DMS53 treated with DMSO at 0.1 percent for 48 hours (cell line): ENCODE data around the gene CXCL16.
A peak's percentile ranks its signal among the peaks of the same experiment; 100 is the strongest.

ENCODE experiments used
- DNase-seq: peaks from one replicate; lab custom pipeline; 2025; ENCODE audit not compliant: unreplicated experiment; lab: John Stamatoyannopoulos, UW

CXCL16 gene

DNA sequence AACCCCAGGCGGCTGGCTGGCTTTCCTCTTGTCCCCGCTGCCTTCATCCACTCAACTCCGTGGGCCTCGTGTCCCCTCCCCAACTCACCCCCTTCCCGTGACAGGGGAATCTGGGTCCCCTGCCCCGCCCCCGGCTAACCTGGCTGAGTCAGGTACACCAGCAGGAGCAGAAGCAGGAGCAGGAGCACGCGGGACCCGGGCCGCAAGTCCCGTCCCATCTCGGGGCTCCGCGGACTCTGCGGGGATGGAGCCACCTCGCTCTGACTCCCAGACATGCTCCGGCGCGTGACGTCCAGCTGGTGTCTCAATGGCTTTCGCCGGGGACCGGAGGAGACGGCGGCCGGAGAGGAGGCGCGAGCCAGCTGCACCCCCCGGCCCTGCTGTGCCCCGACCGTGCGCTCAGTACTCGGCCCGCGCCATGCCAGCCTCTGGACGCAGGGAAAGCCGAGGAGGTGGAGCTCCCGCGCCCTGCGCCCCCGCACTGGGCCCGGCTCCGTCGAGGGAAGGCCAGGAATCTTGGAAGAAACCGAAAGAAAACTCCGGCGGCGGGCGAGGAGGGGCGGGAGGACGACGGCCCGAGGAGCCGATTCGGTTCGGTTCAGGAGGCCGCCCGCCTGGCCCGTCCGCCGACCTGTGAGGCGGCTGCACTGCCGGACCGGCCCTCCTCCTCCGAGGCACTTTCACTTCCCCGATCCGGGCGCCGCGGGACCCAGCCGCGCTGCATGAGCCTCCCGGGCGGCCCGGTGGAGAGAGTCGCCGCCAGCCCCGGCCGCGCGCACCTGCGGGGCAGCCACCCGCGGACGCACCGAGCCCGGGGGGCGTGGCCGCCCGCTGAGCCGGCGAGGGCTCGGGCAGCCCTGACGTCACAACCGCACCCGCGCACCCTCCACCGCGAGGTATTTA lies at the start of gene CXCL16, which contains the start of gene ZMYND15:
TSS of gene CXCL16 (minus strand) at position 807 of the 903 bp plus-strand sequence. CDS start at position 218, 589 bp downstream.
TSS of gene ZMYND15 (plus strand) at position 712 of the 903 bp plus-strand sequence. CDS start 716 bp downstream, outside the sequence.
- peak; percentile 9 for DNase-seq

GRCh38 chr17:4788807-4789700 lies 49.3 kb upstream of the CXCL16 start, which contains the start of gene GLTPD2:
GLTPD2 (plus strand) TSS chr17:4788964; CDS start chr17:4789012, 48 bp downstream.
- DNase-seq, result no peak

GRCh38 chr17:4788159-4788806 lies 48.6 kb upstream of the CXCL16 start:
- no peak for DNase-seq

DNA sequence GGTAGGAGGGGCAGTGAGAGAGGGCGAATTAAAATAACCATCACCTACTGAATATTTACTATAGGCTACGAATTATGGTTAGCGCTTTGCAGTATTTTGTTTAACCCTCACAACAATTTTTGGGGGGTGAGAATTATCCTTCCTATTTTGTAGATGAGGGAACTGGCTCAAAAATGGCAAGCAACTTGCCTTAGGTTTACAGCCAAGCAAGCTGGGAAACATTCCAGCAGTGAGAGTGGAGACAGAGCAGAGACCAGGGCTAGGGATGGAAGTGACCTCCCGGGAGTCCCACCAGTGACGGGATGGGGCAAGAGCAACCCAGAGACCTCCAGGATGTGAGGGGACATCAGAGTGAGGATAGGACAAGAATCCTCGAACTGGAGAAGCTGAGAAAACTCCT lies 46.8 kb upstream of the CXCL16 start:
- DNase-seq, result no peak

- DNase-seq, result peak; percentile 3
Observed at GRCh38 chr17:4786106-4786511, 46.4 kb upstream of the CXCL16 start, which contains the start of gene VMO1. VMO1 (minus strand) TSS chr17:4786364; CDS start chr17:4786352, 12 bp downstream.

DNA sequence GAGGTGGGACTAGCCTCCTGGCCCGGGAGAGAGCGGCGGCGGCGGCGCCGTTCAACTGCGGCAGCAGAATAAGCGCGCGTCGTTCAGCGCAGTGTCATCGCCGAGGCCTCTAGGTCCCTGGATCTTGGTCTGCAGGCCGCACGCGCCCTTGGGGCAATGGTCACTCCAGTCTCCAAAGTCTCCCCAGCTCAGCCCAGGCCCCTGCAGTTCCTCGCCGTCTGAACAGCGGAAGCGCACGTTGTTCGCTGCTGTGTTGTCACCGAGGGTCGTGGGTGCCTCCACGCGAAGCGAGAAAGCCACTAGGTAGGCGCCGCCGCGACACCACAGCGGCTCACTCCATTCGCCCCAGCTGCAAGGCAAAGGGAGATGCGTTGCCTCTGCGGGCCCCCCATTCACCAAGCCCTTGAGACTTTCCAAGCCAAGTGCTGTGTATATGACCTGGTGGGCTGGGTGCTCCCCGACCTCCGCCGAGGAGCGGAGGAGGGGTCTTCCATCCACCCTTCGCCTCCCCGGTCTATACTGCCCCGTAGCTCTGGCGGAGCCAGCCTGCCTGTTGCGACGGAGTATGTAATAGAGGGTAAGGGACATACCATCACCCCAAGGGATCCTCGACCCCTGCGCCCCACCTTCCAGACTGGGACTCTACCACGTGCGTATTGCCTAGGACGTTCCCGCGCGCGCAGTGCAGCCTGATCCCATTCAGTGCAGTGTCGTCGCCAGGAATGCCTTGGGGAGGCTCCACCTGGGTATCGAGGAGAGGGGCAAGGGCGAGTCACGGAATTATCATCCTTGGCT lies 45.8 kb upstream of the CXCL16 start:
- peak; percentile 8 for DNase-seq

GRCh38 chr17:4782652-4783051 lies 42.9 kb upstream of the CXCL16 start:
- DNase-seq, result no peak

DNA sequence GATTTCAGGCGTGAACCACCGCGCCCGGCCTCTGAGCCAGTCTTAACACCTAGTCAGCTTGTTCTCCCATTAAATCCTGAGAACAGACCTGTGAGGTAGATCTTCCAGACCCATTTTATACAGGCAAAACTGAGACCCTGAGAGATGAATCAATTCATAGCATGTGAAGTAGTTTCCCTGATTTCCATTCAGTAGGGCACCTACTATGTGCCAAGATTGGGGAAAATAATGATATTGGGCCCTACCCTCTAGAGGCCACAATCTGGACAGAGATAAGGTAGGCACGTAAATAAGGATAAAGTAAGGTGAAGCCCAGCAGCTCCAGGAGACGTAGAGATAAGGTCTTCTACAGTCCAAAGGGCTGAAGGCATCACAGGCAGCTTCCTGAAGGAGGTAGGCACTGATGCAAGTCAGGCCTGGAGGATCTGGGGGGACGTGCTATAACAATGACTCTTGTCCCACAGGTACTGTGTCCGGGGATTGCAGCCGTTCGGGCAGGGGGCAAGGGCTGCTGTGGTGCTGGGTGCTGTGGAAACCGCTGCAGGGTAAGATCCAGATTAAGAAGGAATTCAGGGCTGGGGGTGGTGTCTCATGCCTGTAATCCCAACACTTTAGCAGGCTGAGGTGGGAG lies 40.7 kb upstream of the CXCL16 start:
- DNase-seq, result no peak

GRCh38 chr17:4777969-4778760 lies 38.4 kb upstream of the CXCL16 start:
- no peak for DNase-seq

DNA sequence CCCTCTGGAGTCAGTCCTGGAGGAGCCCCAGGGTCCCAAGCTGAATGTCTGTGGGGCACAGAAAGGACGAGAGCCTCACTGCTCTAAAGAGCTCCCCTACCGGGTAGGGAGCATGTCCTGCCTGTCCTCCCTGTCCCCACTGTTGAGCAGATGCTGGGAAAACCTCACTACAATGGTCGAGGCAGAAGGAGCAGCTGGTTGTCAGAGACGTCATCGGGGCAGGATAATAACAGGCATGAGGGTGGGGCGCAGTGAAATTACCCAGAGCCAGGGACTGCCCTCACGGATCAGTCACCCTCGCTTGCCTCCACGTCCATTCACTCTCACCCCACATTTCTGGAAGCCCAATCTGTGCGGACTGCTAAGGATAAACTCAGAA lies 32.5 kb upstream of the CXCL16 start:
- DNase-seq, result no peak

GRCh38 chr17:4771519-4772234 lies 31.9 kb upstream of the CXCL16 start, which contains the start of gene TM4SF5:
TM4SF5 (plus strand) TSS chr17:4771886; CDS start chr17:4771923, 37 bp downstream.
- DNase-seq, result peak; percentile 5

DNA sequence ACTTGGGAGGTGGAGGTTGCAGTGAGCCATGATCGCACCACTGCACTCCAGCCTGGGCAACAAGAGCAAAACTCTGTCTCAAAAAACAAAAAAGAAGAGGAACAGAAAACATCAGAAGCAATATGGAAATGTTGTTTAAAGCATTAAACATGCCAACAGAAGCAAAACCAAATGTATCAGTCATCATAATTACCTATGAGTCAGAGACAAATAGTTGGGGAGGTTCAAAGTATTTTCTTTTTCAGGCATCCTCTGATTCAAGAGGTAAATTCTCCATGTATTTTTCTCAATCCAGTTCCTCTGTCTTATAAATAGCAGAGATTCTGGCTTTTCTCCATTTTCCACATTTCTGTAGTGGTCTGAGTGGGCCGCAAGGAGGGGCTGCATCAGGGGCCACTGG lies 29.9 kb upstream of the CXCL16 start:
- no peak for DNase-seq

- no peak for DNase-seq
Observed at GRCh38 chr17:4768298-4768697, 28.6 kb upstream of the CXCL16 start.

DNA sequence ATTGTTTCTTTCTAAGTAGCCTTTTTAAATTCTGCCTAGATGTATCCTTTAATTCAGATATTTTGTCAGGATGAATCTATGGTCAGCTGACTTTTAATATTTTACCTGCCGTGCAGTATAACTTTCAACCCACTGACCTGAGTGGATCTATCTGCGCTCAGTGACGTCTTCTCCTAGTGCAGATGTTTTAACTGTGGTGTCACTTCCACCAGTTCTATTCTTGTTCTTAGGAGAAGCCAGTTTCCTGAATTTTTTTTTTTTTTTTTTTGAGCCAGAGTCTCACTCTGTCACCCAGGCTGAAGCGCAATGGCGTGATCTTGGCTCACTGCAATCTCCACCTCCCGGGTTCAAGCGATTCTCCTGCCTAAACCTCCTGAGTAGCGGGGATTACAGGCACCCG lies 27.0 kb upstream of the CXCL16 start:
- no peak for DNase-seq

DNA sequence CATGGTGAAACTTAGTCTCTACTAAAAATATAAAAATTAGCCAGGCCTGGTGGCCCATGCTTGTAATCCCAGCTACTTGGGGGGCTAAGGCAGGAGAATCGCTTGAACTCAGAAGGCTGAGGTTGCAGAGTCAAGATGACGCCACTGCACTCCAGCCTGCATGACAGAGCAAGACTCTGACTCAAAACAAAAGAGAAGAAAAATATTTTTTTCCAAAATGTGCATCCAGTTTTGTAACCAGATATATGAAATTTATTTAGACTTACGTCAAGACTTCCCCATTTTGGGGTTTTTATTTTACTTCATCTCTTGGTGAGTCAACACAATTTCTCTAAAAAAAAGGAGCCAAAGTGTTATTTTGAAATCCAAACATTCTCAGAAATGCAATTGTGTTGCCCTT lies 26.5 kb upstream of the CXCL16 start:
- no peak for DNase-seq

DNA sequence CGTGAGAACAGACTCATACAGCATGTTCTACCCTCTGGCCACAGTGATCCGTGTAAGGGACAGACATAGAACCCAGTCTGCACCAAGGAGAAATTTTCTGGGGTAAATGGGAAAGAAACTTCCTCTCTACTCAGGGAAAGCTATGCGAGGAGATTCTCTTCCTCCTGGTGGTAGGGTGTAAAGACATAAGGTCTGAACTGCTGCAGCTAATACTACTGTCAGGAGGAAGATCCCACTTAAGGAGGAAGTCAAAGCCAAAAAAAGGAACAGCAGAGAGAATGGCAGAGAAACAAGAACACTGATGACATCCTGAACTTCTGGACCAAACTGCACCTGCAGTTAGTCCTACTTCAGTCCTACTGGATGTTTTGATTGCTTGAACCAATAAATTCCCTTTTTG lies 24.9 kb upstream of the CXCL16 start:
- DNase-seq, result no peak

DNA sequence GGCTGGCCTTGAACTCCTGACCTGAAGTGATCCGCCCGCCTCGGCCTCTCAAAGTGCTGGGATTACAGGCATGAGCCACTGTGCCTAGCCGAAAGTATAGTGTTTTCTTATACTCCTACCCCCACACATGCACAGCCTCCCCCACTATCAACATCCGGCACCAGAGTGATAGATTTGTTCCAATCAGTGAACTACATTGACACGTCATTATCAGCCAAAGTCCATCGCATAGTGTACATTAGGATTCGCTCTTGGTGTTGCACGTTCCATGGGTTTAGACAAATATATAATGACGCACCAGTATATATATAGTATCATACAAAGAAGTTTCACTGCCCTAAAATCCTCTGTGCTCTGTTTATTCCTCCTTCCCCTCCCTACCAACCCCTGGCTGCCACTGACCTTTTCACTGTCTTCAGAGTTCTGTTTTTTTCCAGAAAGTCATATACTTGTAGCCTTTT lies 20.1 kb upstream of the CXCL16 start:
- no peak for DNase-seq

DNA sequence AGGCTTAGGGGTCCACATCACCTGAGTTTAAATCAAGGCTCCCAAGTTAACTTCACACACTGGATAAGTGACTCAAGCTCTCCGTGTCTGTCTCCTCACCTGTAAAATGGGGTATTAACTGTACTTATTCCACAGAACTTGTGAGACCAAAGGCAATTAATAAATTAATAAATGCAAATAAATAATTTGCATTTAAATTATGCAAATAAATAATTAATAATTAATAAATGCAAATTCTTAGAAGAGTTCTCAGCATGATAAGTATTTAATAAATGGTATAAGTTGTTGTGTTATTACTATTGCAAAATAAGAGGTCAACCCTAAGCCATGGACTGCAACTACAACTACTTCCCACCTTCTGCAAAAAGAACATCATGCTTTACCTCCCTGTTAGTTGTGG lies 13.7 kb upstream of the CXCL16 start:
- no peak for DNase-seq
